ENCODE measurements around the gene RNF6. TPM values are rescaled to one million over a fixed set of nuclear protein-coding genes. Genes with fewer than 3 reads are reported as not detected.

The RNF6 gene
- total RNA-seq, 1 donor from 2014 or later = 107 TPM

GRCh38 chr13:26208287-26208686 is 13.8 kb downstream of the RNF6 start:
- DNase-seq (ENCODE audit: low read depth) = no peak
- no peak for FAIRE-seq
- Histone ChIP-seq H3K27me3 (ENCODE audit: control insufficient read depth, insufficient read depth, low read length) (no peaks in the 10 kb centered on the region), H3K4me3 (ENCODE audit: low read depth, low read length) (no peak overlapping the region), H3K36me3 (ENCODE audit: control insufficient read depth, insufficient read depth, low read length) (peaks cover 2% of the 10 kb centered on the region)
- no peak for TF ChIP-seq CTCF (IDR thresholded peaks at IDR 0.05; ENCODE audit: insufficient read depth, low read length, severe bottlenecking)

GRCh38 chr13:26202365-26202972 is 19.6 kb downstream of the RNF6 start:
- TF ChIP-seq CTCF (IDR thresholded peaks at IDR 0.05; ENCODE audit: insufficient read depth, low read length, severe bottlenecking) = no peak
- Histone ChIP-seq H3K27me3 (ENCODE audit: control insufficient read depth, insufficient read depth, low read length) (no peaks in the 10 kb centered on the region), H3K36me3 (ENCODE audit: control insufficient read depth, insufficient read depth, low read length) (peaks cover 1% of the 10 kb centered on the region), H3K4me3 (ENCODE audit: low read depth, low read length) (no peak overlapping the region)
- FAIRE-seq (no peak), DNase-seq (ENCODE audit: low read depth) (no peak)

GRCh38 chr13:26200811-26201210 is 21.3 kb downstream of the RNF6 start:
- FAIRE-seq (no peak), DNase-seq (ENCODE audit: low read depth) (no peak)
- Histone ChIP-seq H3K27me3 (ENCODE audit: control insufficient read depth, insufficient read depth, low read length) (no peaks in the 10 kb centered on the region), H3K36me3 (ENCODE audit: control insufficient read depth, insufficient read depth, low read length) (peaks cover 1% of the 10 kb centered on the region), H3K4me3 (ENCODE audit: low read depth, low read length) (no peak overlapping the region)
- TF ChIP-seq CTCF (IDR thresholded peaks at IDR 0.05; ENCODE audit: insufficient read depth, low read length, severe bottlenecking) = no peak

GRCh38 chr13:26198116-26198515 is 24.0 kb downstream of the RNF6 start:
- FAIRE-seq = no peak
- no peak overlapping the region for H3K4me3 ChIP-seq (ENCODE audit: low read depth, low read length)
- no peak for DNase-seq (ENCODE audit: low read depth)
- H3K36me3 ChIP-seq (ENCODE audit: control insufficient read depth, insufficient read depth, low read length) = peaks cover 1% of the 10 kb centered on the region
- H3K27me3 ChIP-seq (ENCODE audit: control insufficient read depth, insufficient read depth, low read length) = no peaks in the 10 kb centered on the region
- no peak for TF ChIP-seq CTCF (IDR thresholded peaks at IDR 0.05; ENCODE audit: insufficient read depth, low read length, severe bottlenecking)

GRCh38 chr13:26197298-26197697 is 24.8 kb downstream of the RNF6 start:
- Histone ChIP-seq H3K36me3 (ENCODE audit: control insufficient read depth, insufficient read depth, low read length) (peaks cover 1% of the 10 kb centered on the region), H3K4me3 (ENCODE audit: low read depth, low read length) (no peak overlapping the region), H3K27me3 (ENCODE audit: control insufficient read depth, insufficient read depth, low read length) (no peaks in the 10 kb centered on the region)
- no peak for TF ChIP-seq CTCF (IDR thresholded peaks at IDR 0.05; ENCODE audit: insufficient read depth, low read length, severe bottlenecking)
- FAIRE-seq (no peak), DNase-seq (ENCODE audit: low read depth) (no peak)

- no peaks in the 10 kb centered on the region for H3K36me3 ChIP-seq (ENCODE audit: control insufficient read depth, insufficient read depth, low read length)
- H3K4me3 ChIP-seq (ENCODE audit: low read depth, low read length) = peak overlapping the region; percentile 32
- no peaks in the 10 kb centered on the region for H3K27me3 ChIP-seq (ENCODE audit: control insufficient read depth, insufficient read depth, low read length)
- DNase-seq (ENCODE audit: low read depth) (no peak), FAIRE-seq (no peak)
- TF ChIP-seq CTCF (IDR thresholded peaks at IDR 0.05; ENCODE audit: insufficient read depth, low read length, severe bottlenecking) = no peak
Measured at GRCh38 chr13:26186995-26187394, 35.1 kb downstream of the RNF6 start.
